GM18858 (cell line): Measurements from ENCODE around the gene DCAF12L2.
"Not testable (repeated sequence)": the region's sequence is repeated elsewhere in the genome, so short reads cannot be mapped to it uniquely, and the experiment has no call there.

Experiments used
- ATAC-seq: cut with Tn5 transposase; IDR thresholded peaks from one replicate; pipeline ENCODE4 v1.9.1; 2021; ENCODE audit not compliant: unreplicated experiment

The DCAF12L2 gene

GRCh38 chrX:126165721-126166461 lies at the start of gene DCAF12L2:
TSS of gene DCAF12L2 (minus strand) at chrX:126166289. CDS start at chrX:126165924, 365 bp downstream.
- no peak for ATAC-seq

DNA sequence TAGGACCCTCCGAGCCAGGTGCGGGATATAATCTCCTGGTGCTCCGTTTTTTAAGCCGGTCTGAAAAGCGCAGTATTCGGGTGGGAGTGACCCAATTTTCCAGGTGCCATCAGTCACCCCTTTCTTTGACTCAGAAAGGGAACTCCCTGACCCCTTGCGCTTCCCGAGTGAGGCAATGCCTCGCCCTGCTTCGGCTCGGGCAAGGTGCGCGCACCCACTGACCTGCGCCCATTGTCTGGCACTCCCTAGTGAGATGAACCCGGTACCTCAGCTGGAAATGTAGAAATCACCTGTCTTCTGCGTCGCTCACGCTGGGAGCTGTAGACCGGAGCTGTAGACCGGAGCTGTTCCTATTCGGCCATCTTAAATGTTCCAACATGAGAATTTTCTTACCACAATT lies 24.8 kb upstream of the DCAF12L2 start:
- ATAC-seq, result not testable (repeated sequence)

DNA sequence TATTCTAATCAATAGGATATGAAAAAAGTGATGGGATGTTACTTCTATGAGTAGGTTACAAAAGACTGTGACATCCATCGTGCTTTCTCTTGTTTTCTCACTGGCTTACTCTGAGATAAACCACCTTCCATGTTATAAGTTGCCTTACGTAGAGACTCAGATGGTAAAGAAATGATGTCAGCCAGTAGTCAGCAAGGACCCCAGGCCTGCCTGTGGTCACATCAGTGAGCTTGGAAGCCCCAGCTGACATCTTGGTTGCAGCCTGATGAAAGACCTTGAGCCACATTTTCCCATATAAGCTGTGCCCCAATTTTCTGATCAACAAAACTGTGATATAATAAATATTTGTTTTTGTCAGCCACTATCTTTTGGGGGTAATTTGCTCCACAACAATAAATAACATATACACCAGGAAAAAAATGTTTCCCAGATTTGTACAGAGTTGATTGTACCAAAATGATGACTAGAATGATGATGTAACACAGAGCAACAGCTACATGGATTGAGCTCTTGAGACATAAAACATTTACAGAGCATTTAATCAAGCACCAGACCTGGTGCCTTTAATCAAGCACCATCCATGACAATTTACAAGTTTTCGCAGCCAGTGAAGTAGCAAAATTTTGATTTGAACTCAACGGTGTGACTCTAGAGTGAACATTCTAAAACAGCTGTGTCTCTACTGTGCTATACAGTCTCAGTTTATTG lies 11.2 kb upstream of the DCAF12L2 start:
- no peak for ATAC-seq

DNA sequence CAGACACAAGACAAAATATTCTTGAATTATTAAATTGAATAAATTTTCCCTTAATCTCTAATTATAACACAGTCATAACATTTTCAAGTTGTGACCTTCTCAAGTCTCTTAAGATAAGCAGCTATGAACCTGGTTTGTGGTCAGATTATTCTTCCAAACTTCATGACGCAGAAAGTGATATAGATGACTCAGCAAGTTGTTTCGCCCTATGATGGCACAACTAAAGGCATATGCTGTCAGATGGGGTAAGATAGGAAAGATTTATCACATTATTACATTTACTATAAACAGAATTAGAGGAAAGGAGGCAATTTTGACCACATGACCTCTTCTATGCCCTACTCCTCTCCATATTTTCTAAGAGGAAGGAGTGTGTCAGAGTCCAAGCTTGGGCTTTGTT lies 4.6 kb upstream of the DCAF12L2 start:
- no peak for ATAC-seq

DNA sequence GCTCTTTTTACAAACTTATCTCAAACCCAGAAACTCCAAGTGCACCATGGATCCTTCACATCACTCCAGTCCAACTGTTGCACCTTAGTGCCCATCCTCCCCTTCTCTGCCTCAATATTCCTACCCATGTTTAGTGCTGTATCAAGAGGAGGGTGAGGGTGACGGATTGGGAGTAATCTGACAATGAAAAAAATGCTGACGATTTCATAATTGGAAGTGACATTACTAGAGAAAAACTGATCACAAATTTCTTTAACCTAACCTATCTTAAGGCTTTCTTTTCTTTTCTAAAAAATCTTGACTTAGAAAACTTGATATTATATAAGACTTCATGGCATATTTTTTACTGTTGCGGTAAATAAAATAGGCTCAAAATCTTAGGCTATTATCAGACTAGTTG lies 1.5 kb upstream of the DCAF12L2 start:
- no peak for ATAC-seq

- no peak for ATAC-seq
Observed at GRCh38 chrX:126165401-126165720, 728 bp downstream of the DCAF12L2 start.

- no peak for ATAC-seq
Observed at GRCh38 chrX:126164689-126165400, 1.2 kb downstream of the DCAF12L2 start.

DNA sequence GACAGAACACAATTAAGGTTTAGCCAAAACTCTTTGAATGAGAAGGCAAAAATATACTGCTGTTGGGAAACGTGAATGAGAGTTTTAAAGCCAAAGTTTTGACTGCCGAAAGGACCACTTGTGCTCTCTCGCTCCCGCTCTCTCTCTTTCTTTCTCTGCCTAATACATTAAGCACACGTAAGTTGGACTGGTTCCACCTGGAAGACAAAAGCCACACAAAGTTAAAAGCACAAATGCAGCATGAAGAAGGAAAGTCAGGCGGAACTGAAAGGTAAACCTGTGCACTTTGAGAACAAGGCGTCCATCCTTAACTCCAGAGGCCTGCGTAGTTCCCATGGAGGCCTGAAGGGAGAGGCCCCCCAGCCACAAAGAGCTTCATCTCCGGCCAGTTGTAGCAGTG lies 1.9 kb downstream of the DCAF12L2 start:
- ATAC-seq, result no peak

DNA sequence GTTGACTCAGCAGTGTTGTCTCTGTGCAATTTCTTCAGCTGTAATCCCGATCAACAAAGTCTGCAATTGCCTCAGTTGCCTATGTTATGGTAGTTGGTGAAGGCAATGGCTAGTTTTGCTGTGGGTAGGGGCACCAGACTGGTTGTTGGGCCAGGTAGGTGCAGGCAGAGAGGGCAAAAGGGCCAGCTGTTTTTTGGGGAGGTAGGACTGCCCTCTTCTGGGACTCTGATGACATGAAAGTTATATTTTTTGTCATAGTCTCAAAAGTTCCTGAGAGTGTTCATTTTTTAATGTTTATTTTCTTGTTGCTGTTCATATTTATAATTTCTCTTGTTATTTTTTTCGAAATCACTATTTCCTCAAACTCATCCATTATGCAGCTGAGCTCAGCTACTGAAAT lies 25.1 kb downstream of the DCAF12L2 start:
- ATAC-seq, result no peak

DNA sequence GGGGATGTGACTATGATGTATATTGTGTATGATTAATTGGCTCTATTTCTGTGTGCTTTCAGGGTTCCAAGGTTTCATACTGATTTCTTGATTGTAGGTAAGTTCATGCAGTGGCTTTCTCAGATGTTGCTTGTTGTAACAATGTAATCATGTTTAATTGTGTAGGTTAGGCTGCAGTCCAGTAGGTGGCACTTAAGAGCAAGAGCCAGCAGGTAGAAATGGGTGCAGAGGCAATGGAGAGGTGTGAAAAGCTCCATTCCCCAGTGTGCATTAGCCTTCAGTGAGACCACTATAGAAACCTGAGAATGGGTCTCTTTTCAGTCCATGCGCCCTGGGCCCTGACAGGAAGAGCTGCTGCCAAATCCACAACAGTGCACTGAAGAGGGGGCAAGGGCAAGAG lies 28.2 kb downstream of the DCAF12L2 start:
- ATAC-seq, result no peak

DNA sequence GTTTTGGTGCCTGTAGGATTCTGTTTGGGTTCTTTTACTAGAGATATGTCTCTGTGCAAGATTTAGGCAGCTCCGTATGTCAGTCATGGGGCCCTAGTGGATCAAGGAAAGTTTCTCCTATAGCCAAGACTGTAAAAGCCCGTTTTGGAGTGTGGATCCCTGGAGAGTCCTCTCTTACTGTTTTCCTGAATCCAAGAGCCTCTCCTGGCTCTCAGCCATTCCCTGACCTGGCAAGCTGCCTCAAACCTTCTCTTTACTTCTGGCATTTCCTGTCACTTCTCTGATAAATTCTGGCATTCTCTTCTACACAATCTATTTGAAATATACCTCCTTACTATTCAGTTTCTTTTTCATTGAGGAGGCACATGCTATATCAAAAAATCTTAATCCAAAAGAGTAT lies 41.4 kb downstream of the DCAF12L2 start:
- no peak for ATAC-seq
